HEK293T (cell line): ENCODE data around the gene SSTR4.

Experiments
- CTCF ChIA-PET: fragments of 350-600 bp; formaldehyde crosslinking; extraction: SDS; loops from one replicate; lab custom pipeline; 2021; ENCODE audit warnings: antibody characterized with exemption, inconsistent platforms; lab: Yijun Ruan, JAX
- POLR2A ChIA-PET: fragments of 350-600 bp; formaldehyde crosslinking; extraction: SDS; loops from one replicate; lab custom pipeline; 2020; ENCODE audit warnings: antibody characterized with exemption, inconsistent platforms; lab: Yijun Ruan, JAX
- DNase-seq: peaks from one replicate; pipeline ENCODE4 v3.0.0; 2012; ENCODE audit warnings: mixed read lengths; ENCODE audit errors: extremely low spot score
- ARNT ChIP-seq: fragments of 450-650 bp; IDR thresholded peaks from 2 replicates; pipeline ENCODE4 v1.6.1; 2017; ENCODE audit warnings: mild to moderate bottlenecking
- BHLHE40 ChIP-seq: fragments of 450-650 bp; IDR thresholded peaks from 2 replicates; pipeline ENCODE4 v1.6.1; 2016; ENCODE audit warnings: mild to moderate bottlenecking, moderate library complexity, borderline replicate concordance
- CTBP1 ChIP-seq: fragments of 450-650 bp; IDR thresholded peaks from 2 replicates; pipeline ENCODE4 v1.6.1; 2016; ENCODE audit warnings: borderline replicate concordance
- ELF4 ChIP-seq: fragments of 450-650 bp; IDR thresholded peaks from 2 replicates; pipeline ENCODE4 v1.6.1; 2017; ENCODE audit warnings: antibody characterized with exemption
- FOXA1 ChIP-seq: fragments of 450-650 bp; IDR thresholded peaks from 2 replicates; pipeline ENCODE4 v1.6.1; 2016; ENCODE audit warnings: mild to moderate bottlenecking
- FOXK2 ChIP-seq: fragments of 450-650 bp; IDR thresholded peaks from 2 replicates; pipeline ENCODE4 v1.6.1; 2016; ENCODE audit warnings: mild to moderate bottlenecking
- FOXM1 ChIP-seq: fragments of 450-650 bp; IDR thresholded peaks from 2 replicates; pipeline ENCODE4 v1.6.1; 2017; ENCODE audit warnings: mild to moderate bottlenecking, borderline replicate concordance
- HDGF ChIP-seq: fragments of 450-650 bp; IDR thresholded peaks from 2 replicates; pipeline ENCODE4 v1.6.1; 2017; ENCODE audit warnings: antibody characterized with exemption, borderline replicate concordance
- L3MBTL2 ChIP-seq: fragments of 450-650 bp; conservative IDR thresholded peaks from 2 replicates; pipeline ENCODE4 v1.6.1; 2016; ENCODE audit warnings: mild to moderate bottlenecking
- LEF1 ChIP-seq: fragments of 450-650 bp; IDR thresholded peaks from 2 replicates; pipeline ENCODE4 v1.6.1; 2017; ENCODE audit warnings: mild to moderate bottlenecking, borderline replicate concordance
- NFRKB ChIP-seq: fragments of 450-650 bp; IDR thresholded peaks from 2 replicates; pipeline ENCODE4 v1.6.1; 2016; ENCODE audit warnings: mild to moderate bottlenecking, moderate library complexity
- SP1 ChIP-seq: fragments of 450-650 bp; IDR thresholded peaks from 2 replicates; pipeline ENCODE4 v1.6.1; 2017
- SUZ12 ChIP-seq: fragments of 450-650 bp; IDR thresholded peaks from 2 replicates; pipeline ENCODE4 v1.6.1; 2016; ENCODE audit warnings: mild to moderate bottlenecking
- TARDBP ChIP-seq: fragments of 450-650 bp; IDR thresholded peaks from 2 replicates; pipeline ENCODE4 v1.6.1; 2016
- ZNF384 ChIP-seq: fragments of 450-650 bp; IDR thresholded peaks from 2 replicates; pipeline ENCODE4 v1.6.1; 2016
- TF ChIP-seq, protein P1 (sequence below): fragments of 450-650 bp; IDR thresholded peaks from 2 replicates; pipeline ENCODE4 v1.6.1; 2016

SSTR4 gene

DNA sequence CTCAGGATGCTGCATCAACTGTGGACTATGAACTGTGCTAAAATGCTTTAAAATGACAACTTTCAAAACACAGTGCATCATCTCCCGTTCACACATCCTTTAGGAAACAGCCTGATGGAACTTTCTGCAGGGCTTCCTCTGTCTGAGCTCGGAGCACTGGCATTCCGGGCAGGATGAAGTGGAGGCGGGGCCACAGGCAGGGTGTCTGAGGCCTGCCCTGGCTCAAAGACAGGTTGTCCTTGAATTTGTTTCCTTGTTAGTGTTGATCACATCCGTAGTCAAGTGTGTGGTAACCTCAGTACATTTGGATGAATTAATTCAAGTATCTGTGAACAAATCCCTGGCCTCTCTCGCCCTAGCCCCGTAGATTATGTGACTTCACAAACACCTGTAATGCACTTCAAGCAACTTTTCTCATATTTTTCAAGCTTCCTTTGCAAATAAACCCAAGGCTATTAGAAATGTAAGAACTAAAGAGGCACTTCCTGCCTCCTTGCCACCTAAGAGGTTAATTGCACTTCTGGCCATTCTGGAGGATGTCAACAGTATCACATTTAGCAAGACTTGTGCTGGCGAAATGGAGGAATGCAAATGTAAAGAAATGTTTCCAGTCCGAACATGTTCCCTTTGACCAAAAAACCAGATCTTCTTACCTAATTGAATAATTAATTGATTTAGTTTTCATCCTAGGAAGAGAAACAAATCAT, 47.9 kb downstream of the SSTR4 start:
- TF ChIP-seq BHLHE40, result no peak
- no peak for TF ChIP-seq SP1
- no peak for TF ChIP-seq FOXM1
- TF ChIP-seq L3MBTL2, result no peak
- TF ChIP-seq, protein P1, sequence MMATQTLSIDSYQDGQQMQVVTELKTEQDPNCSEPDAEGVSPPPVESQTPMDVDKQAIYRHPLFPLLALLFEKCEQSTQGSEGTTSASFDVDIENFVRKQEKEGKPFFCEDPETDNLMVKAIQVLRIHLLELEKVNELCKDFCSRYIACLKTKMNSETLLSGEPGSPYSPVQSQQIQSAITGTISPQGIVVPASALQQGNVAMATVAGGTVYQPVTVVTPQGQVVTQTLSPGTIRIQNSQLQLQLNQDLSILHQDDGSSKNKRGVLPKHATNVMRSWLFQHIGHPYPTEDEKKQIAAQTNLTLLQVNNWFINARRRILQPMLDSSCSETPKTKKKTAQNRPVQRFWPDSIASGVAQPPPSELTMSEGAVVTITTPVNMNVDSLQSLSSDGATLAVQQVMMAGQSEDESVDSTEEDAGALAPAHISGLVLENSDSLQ, result no peak
- TF ChIP-seq FOXK2, result no peak
- TF ChIP-seq SUZ12, result no peak
- no peak for TF ChIP-seq CTBP1
- TF ChIP-seq TARDBP, result no peak
- TF ChIP-seq ARNT, result no peak
- TF ChIP-seq HDGF, result no peak

DNA sequence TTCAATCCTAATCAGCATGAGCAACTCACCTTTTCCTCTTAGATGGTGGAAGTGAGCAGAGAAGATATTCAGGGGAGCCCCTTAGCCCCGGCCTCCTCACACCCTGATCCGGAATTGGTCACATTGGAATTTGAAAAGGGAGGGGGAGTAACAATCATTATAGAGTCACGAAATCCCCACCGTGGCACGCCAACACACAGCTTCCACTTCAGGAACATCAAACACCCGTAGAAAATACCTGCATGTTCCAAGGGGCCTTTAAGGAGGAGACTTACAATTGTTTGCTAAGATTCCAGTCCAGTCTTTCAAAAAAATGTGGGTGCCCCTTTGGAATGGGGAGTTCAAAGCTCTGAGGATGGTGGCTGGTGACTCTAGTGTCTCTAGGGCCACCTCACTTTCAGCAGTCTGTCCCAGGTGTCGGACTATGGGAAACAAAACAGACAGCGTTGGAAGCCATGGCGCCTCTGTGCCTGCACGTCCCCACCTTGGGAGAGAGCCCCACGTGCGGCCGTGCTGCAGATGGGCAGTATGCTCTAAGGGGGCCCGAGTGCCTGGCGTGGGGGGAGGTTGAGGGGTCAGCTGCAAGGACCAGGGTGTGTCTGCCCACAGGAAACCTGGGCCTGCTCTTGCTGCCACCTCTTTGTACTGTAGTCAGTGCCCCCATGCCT, 48.6 kb downstream of the SSTR4 start:
- no peak for DNase-seq
- ChIA-PET POLR2A (no interaction called here), CTCF (no interaction called here)
- no peak for TF ChIP-seq ARNT

More for the DNA sequence above, 47.9 kb downstream of the SSTR4 start:
- ChIA-PET CTCF (no interaction called here), POLR2A (no interaction called here)
- DNase-seq, result no peak

DNA sequence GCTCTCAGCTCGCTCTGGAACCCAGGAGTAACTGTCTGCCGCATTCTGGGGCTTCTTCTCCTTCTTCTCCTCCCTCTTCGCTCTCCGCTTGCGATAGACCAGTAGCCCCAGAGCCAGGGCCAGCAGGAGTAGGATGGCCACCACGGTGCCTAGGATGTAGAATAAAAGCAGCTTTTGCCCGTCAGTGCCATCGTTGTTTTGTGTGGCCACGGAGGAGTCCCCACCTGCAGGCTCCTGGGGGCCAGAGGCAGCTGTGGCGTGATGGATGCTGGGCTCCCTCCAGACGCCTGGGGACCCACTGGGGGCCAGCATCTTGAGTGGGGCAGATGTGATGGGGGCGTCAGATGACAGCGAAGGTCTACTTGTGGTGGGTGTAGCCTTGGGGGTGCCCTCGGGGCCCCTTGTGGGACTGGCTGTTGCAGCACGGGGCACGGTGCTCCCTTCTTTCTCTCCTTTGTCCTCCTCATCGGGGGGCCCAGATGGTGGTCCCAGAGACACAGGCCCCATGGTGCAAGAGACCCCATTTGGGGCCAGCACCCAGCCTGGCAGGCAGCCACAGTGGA, 49.3 kb downstream of the SSTR4 start:
- POLR2A ChIA-PET, result no interaction called here
- TF ChIP-seq BHLHE40, result no peak
- TF ChIP-seq, protein P1, result no peak
- TF ChIP-seq L3MBTL2, result no peak
- no peak for TF ChIP-seq HDGF
- no peak for TF ChIP-seq NFRKB
- no peak for TF ChIP-seq ELF4
- TF ChIP-seq CTBP1, result no peak
- no peak for TF ChIP-seq FOXM1
- no peak for TF ChIP-seq ZNF384
- TF ChIP-seq FOXK2, result no peak
- no peak for TF ChIP-seq FOXA1
- no peak for TF ChIP-seq SUZ12
- TF ChIP-seq ARNT, result no peak
- TF ChIP-seq LEF1, result no peak
- TF ChIP-seq SP1, result no peak
- no peak for DNase-seq
- CTCF ChIA-PET, result no interaction called here

DNA sequence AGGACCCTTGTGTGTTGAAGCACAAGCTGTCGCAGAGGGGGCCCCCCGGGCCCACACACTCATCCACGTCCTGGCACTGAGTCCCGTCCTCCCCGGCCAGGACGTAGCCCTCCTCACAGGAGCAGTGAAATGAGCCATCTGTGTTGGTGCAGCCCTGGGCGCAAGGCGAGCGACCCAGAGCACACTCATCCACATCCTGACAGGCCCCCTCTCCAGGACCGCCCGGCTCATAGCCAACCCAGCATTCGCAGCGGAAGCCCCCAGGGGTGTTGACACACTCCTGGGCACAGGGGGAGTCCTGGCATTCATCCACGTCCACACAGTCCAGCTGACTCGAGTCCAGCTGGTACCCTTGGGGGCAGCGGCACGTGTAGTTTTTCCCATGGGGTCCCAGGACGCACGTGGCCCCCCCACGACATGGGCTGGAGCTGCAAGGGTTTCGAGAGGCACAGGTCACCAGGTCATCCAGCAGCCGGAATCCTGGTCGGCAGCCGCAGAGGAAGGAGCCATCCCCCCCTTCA, 49.8 kb downstream of the SSTR4 start:
- DNase-seq, result no peak
- ChIA-PET POLR2A (no interaction called here), CTCF (no interaction called here)
- no peak for TF ChIP-seq SUZ12
- TF ChIP-seq L3MBTL2, result no peak
- no peak for TF ChIP-seq SP1
- no peak for TF ChIP-seq ELF4
- TF ChIP-seq, protein P1, result no peak
- no peak for TF ChIP-seq FOXA1
- TF ChIP-seq ZNF384, result no peak
- TF ChIP-seq FOXM1, result no peak
- no peak for TF ChIP-seq BHLHE40
- TF ChIP-seq LEF1, result no peak
- no peak for TF ChIP-seq TARDBP
- TF ChIP-seq HDGF, result no peak
- no peak for TF ChIP-seq ARNT
- TF ChIP-seq FOXK2, result no peak
- TF ChIP-seq CTBP1, result no peak
- TF ChIP-seq NFRKB, result no peak

DNA sequence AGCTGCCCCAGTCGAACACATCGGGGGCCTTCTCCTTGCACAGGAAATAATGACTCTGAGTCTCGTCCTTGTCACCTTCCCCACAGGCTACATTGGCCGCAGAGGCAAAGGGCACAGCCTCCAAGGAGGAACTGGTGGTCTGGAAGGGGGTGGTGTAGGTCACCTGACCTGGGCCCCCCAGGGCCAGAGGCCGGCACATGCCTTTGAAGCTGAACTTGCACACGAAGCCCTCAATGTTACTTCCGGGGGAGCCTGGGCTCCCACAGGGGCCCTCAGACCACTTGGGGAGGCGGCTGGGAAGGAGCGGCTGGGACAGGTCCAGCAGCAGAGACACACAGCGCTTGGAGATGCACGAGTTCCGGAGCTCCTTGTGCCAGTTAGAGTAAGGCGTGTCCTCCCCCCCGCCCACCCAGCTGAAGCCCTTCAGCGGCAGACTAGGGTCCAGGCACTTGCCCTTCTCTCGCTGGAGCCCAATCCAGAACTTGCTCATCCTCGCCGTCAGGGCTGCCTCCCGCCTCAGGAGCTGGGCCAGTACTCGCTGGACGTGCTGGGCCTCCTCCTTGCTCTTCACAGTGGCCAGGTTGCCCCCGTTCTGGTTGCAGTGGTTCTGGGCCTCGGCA, 50.4 kb downstream of the SSTR4 start:
- TF ChIP-seq FOXK2 (no peak), SP1 (no peak), CTBP1 (no peak), FOXA1 (no peak)
- TF ChIP-seq, protein P1, result no peak
- DNase-seq, result no peak
- ChIA-PET CTCF (no interaction called here), POLR2A (no interaction called here)
